ENCODE results near the gene BCKDHB.

GRCh38 chr6:80330961-80331360 is 224.5 kb downstream of the BCKDHB start:
- TF ChIP-seq CTCF (IDR thresholded peaks at IDR 0.05; ENCODE audit: low read depth, low read length, poor library complexity, severe bottlenecking), result no peak
- no peak for TF ChIP-seq EZH2phosphoT487 (IDR thresholded peaks at IDR 0.05; ENCODE audit: borderline replicate concordance, low read length)

All from DOHH2 (cell line).